Panc1 (cell line): Measurements from ENCODE around the gene SDK2.

Experiments used
- CTCF ChIP-seq: fragments of 450-650 bp; IDR thresholded peaks from 2 replicates; pipeline ENCODE4 v1.5.1; 2017; ENCODE audit warnings: mild to moderate bottlenecking
- TCF7L2 ChIP-seq: IDR thresholded peaks from 2 replicates; pipeline ENCODE4 v1.6.1; 2011; ENCODE audit warnings: mild to moderate bottlenecking, low read depth, low read length, inconsistent platforms

DNA sequence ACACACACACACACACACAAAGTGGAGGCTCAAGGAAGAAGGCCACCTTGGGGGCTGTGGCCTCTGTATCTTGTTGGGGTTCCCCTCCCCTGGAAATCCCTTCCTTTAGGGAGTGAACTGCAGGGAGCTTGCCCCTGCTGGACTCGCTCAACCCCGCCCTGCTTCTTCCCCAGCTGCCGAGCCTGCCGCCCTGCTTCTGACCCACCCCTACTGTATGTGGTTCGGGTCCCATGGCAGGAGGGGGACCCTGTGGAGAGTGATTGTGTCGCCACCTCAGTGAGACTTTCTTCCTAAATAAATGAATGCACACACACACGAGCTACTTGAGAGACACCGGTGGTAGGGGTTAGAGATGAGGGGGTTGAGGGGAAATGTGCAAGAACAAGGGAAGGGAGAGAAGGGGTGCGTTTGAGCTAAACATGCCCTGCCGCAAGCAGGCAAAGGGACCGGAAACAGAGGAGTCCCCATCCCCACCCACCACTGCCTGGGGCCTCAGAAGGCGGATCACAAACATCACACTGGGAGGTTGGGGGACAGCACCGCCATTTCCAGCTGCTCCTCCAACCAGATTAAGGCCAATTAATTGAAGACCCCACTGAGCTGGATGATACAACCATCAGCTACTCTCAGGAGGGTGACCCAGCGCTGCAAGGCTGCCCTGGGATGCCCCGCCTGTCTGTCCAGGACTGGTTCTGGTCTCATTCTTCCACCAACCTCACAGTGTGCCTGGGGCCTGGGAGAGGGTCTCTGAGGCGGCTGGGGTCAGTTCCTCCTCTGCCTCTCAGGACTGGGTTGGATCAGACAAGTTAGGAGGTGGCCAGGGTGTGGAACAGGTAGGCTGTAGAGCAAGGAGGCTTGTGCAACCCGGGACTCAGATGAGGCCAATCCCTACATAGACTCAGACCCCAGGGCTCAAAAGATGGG is 98.9 kb downstream of the SDK2 start:
- no peak for TF ChIP-seq CTCF
- TF ChIP-seq TCF7L2, result no peak
